ENCODE measurements around the gene HYAL4.

- no peak for TF ChIP-seq CTCF (conservative IDR thresholded peaks at IDR 0.05; ENCODE audit: low read length)
- TF ChIP-seq EZH2phosphoT487 (IDR thresholded peaks at IDR 0.05; ENCODE audit: borderline replicate concordance, low read depth, low read length), result no peak
Observed at GRCh38 chr7:123901101-123901500, 56.1 kb downstream of the HYAL4 start.
